H1 (cell line): ENCODE data around the gene C5AR2. TPM values are rescaled to one million over a fixed set of nuclear protein-coding genes. Genes with fewer than 3 reads are reported as not detected.

Experiments used
- CTCF ChIA-PET: fragments of 300-600 bp; sonication (Branson Sonifier 250); formaldehyde crosslinking; loops from one replicate; lab custom pipeline; 2021; ENCODE audit not compliant: partially characterized antibody; lab: Charles Lee
- POLR2A ChIA-PET: fragments of 300-600 bp; sonication (Branson Sonifier 250); formaldehyde crosslinking; loops from one replicate; lab custom pipeline; 2021; ENCODE audit warnings: inconsistent platforms; ENCODE audit not compliant: partially characterized antibody; lab: Charles Lee
- DNase-seq, 2 experiments: peaks; one replicate each; pipeline versions ENCODE4 v3.0.0 to v3.0.0-alpha.2; 2010 to 2022; ENCODE audit warnings: low spot score in 2 of 2, low read depth in 1 of 2, mixed read lengths in 1 of 2
- FAIRE-seq: peaks from 2 replicates; lab custom pipeline; 2011; peaks lifted over from hg19 to GRCh38; lab: Jason Lieb, UNC
- H2AFZ ChIP-seq: 2 replicates; pipeline ENCODE4 v1.8.1; 2012; ENCODE audit warnings: low read length, inconsistent platforms
- H2AK5ac ChIP-seq: 2 replicates; pipeline ENCODE4 v1.6.1; 2013; ENCODE audit warnings: low read depth, low read length
- H2BK120ac ChIP-seq: replicated peaks from 2 replicates; pipeline ENCODE3; 2013; ENCODE audit warnings: low read depth, low read length, inconsistent platforms
- H2BK12ac ChIP-seq: 2 replicates; pipeline ENCODE4 v1.6.1; 2013; ENCODE audit warnings: low read depth, low read length
- H2BK15ac ChIP-seq: 2 replicates; pipeline ENCODE4 v1.6.1; 2013; ENCODE audit warnings: low read length
- H2BK20ac ChIP-seq: 2 replicates; pipeline ENCODE4 v1.6.1; 2013; ENCODE audit warnings: low read length
- H2BK5ac ChIP-seq: 2 replicates; pipeline ENCODE4 v1.6.1; 2013; ENCODE audit warnings: low read depth, low read length
- H3K14ac ChIP-seq: 2 replicates; pipeline ENCODE4 v1.6.1; 2013; ENCODE audit warnings: inconsistent platforms; ENCODE audit not compliant: insufficient read length
- H3K18ac ChIP-seq: 2 replicates; pipeline ENCODE4 v1.6.1; 2013; ENCODE audit warnings: low read length; ENCODE audit errors: extremely low read depth
- H3K23ac ChIP-seq: 2 replicates; pipeline ENCODE4 v1.6.1; 2013; ENCODE audit warnings: inconsistent platforms; ENCODE audit not compliant: insufficient read length
- H3K23me2 ChIP-seq: 2 replicates; pipeline ENCODE4 v1.6.1; 2013; ENCODE audit warnings: low read depth, low read length
- H3K27ac ChIP-seq: 2 replicates; pipeline ENCODE4 v1.6.1; 2011; ENCODE audit warnings: low read depth, low read length, inconsistent platforms
- H3K27me3 ChIP-seq, 4 experiments: replicated peaks in 1 of 4; 1 replicate in 1 of 4; 2 replicates in 3 of 4; pipeline versions ENCODE4 v1.6.1 to v1.8.1; 2011 to 2013; ENCODE audit warnings: low read length in 3 of 4, mild to moderate bottlenecking in 3 of 4, inconsistent platforms in 2 of 4, mixed read lengths in 2 of 4, moderate library complexity in 1 of 4; ENCODE audit not compliant: control insufficient read depth in 3 of 4, insufficient read depth in 3 of 4; ENCODE audit errors: extremely low read depth in 1 of 4
- H3K36me3 ChIP-seq, 4 experiments: 2 replicates each; pipeline versions ENCODE4 v1.6.1 to v1.8.1; 2011 to 2013; ENCODE audit warnings: mild to moderate bottlenecking in 4 of 4, low read length in 3 of 4, moderate library complexity in 2 of 4, control low read depth in 1 of 4, inconsistent platforms in 1 of 4; ENCODE audit not compliant: insufficient read depth in 4 of 4, control insufficient read depth in 2 of 4
- H3K4ac ChIP-seq: replicated peaks from 2 replicates; pipeline ENCODE3; 2013; ENCODE audit warnings: low read length, low read depth, mixed read lengths, inconsistent platforms; ENCODE audit not compliant: insufficient read length
- H3K4me1 ChIP-seq, 4 experiments: replicated peaks in 1 of 4; 1 replicate in 1 of 4; 2 replicates in 3 of 4; pipeline versions ENCODE4 v1.6.1 to v1.8.1; 2011 to 2013; ENCODE audit warnings: low read length in 3 of 4, inconsistent platforms in 2 of 4, mixed read lengths in 1 of 4; ENCODE audit not compliant: insufficient read depth in 4 of 4, control insufficient read depth in 3 of 4
- H3K4me2 ChIP-seq, 2 experiments: 2 replicates each; pipeline versions ENCODE4 v1.6.1 to v1.8.1; 2011 to 2013; ENCODE audit warnings: low read depth in 2 of 2, low read length in 2 of 2, control low read depth in 1 of 2, inconsistent platforms in 1 of 2, mild to moderate bottlenecking in 1 of 2; ENCODE audit not compliant: insufficient read depth in 1 of 2
- H3K4me3 ChIP-seq, 4 experiments: fragments of 200-600, 300-600 bp in 1 of 4; sonication (generic), shearing (Covaris generic), sonication (Bioruptor Twin) in 1 of 4; 2 replicates each; pipeline versions ENCODE4 v1.5.1 to v1.8.1; 2011 to 2016; ENCODE audit warnings: low read length in 4 of 4, low read depth in 3 of 4, control low read depth in 2 of 4, inconsistent platforms in 2 of 4, mild to moderate bottlenecking in 2 of 4, mixed read lengths in 1 of 4, moderate library complexity in 1 of 4; ENCODE audit not compliant: insufficient read depth in 2 of 4; ENCODE audit errors: extremely low read depth in 1 of 4
- H3K56ac ChIP-seq: replicated peaks from 2 replicates; pipeline ENCODE3; 2013; ENCODE audit warnings: low read depth, mild to moderate bottlenecking, mixed read lengths, low read length, inconsistent platforms; ENCODE audit not compliant: insufficient read length
- H3K79me1 ChIP-seq: 2 replicates; pipeline ENCODE4 v1.6.1; 2013; ENCODE audit warnings: low read depth, low read length, control low read depth
- H3K79me2 ChIP-seq, 2 experiments: 2 replicates each; pipeline versions ENCODE4 v1.6.1 to v1.8.1; 2012 to 2013; ENCODE audit warnings: low read length in 2 of 2, mild to moderate bottlenecking in 2 of 2, inconsistent platforms in 1 of 2; ENCODE audit not compliant: insufficient read depth in 2 of 2, control insufficient read depth in 1 of 2
- H3K9ac ChIP-seq, 4 experiments: replicated peaks in 1 of 4; 1 replicate in 1 of 4; 2 replicates in 3 of 4; pipeline versions ENCODE4 v1.6.1 to v1.8.1; 2011 to 2013; ENCODE audit warnings: low read depth in 3 of 4, low read length in 3 of 4, control low read depth in 2 of 4, mild to moderate bottlenecking in 2 of 4, moderate library complexity in 2 of 4, inconsistent platforms in 1 of 4; ENCODE audit errors: extremely low read depth in 1 of 4
- H3K9me3 ChIP-seq, 2 experiments: 2 replicates each; pipeline versions ENCODE4 v1.6.1 to v1.8.1; 2012 to 2013; ENCODE audit warnings: mild to moderate bottlenecking in 2 of 2, moderate library complexity in 2 of 2, control low read depth in 1 of 2, inconsistent platforms in 1 of 2, low read depth in 1 of 2, low read length in 1 of 2, mixed read lengths in 1 of 2; ENCODE audit not compliant: insufficient read depth in 2 of 2
- H4K20me1 ChIP-seq, 2 experiments: replicated peaks in 1 of 2; 2 replicates each; pipeline versions ENCODE3 to v1.8.1; 2011 to 2013; ENCODE audit warnings: inconsistent platforms in 2 of 2, low read length in 2 of 2, mild to moderate bottlenecking in 1 of 2; ENCODE audit not compliant: insufficient read depth in 2 of 2, control insufficient read depth in 1 of 2
- H4K5ac ChIP-seq: 2 replicates; pipeline ENCODE4 v1.6.1; 2013; ENCODE audit warnings: low read length, low read depth, mixed read lengths, inconsistent platforms; ENCODE audit not compliant: insufficient read length
- H4K8ac ChIP-seq: 2 replicates; pipeline ENCODE4 v1.8.0; 2013; ENCODE audit warnings: mild to moderate bottlenecking, moderate library complexity, low read length, inconsistent platforms; ENCODE audit not compliant: insufficient read depth; ENCODE audit errors: extremely low read depth
- H4K91ac ChIP-seq: replicated peaks from 2 replicates; pipeline ENCODE3; 2013; ENCODE audit warnings: low read length, mixed read lengths, inconsistent platforms; ENCODE audit not compliant: insufficient read length
- CBX8 ChIP-seq: fragments of 300-800, 300-1000 bp; sonication (generic); IDR thresholded peaks from 2 replicates; pipeline ENCODE4 v1.7.1; 2016; ENCODE audit warnings: low read depth, low read length, borderline replicate concordance
- CTBP2 ChIP-seq: IDR thresholded peaks from 2 replicates; pipeline ENCODE4 v1.7.0; 2011; ENCODE audit warnings: borderline replicate concordance, mild to moderate bottlenecking, moderate library complexity, mixed read lengths, low read length; ENCODE audit not compliant: insufficient read depth, insufficient read length
- EP300 ChIP-seq, 2 experiments: IDR thresholded peaks; 1 replicate in 1 of 2; 2 replicates in 1 of 2; pipeline ENCODE4 v1.6.1; 2011 to 2012; ENCODE audit warnings: low read depth in 2 of 2, low read length in 2 of 2, mild to moderate bottlenecking in 2 of 2, borderline replicate concordance in 1 of 2, inconsistent platforms in 1 of 2, moderate library complexity in 1 of 2
- GTF2F1 ChIP-seq: IDR thresholded peaks from 2 replicates; pipeline ENCODE4 v1.6.1; 2012; ENCODE audit warnings: low read depth, low read length, improper control_type of control experiment, borderline replicate concordance
- HDAC6 ChIP-seq: IDR thresholded peaks from one replicate; pipeline ENCODE4 v1.7.1; 2012; ENCODE audit warnings: low read depth, mild to moderate bottlenecking, inconsistent platforms, low read length, moderate library complexity
- MAFK ChIP-seq: IDR thresholded peaks from 2 replicates; pipeline ENCODE4 v1.6.1; 2012; ENCODE audit warnings: low read depth, mild to moderate bottlenecking, improper control_type of control experiment, low read length
- NANOG ChIP-seq: IDR thresholded peaks from 2 replicates; pipeline ENCODE4 v1.6.1; 2011; ENCODE audit warnings: low read length, low read depth, mild to moderate bottlenecking, inconsistent platforms; ENCODE audit not compliant: insufficient read depth, poor library complexity, severe bottlenecking
- POU5F1 ChIP-seq: IDR thresholded peaks from 2 replicates; pipeline ENCODE4 v1.6.1; 2011; ENCODE audit warnings: low read depth, mild to moderate bottlenecking, low read length, moderate library complexity
- RAD21 ChIP-seq, 2 experiments: IDR thresholded peaks in 1 of 2; conservative IDR thresholded peaks in 1 of 2; 2 replicates each; pipeline ENCODE4 v1.6.1; 2011; ENCODE audit warnings: low read depth in 2 of 2, low read length in 2 of 2, improper control_type of control experiment in 1 of 2, inconsistent platforms in 1 of 2, mild to moderate bottlenecking in 1 of 2, moderate library complexity in 1 of 2
- TBP ChIP-seq: IDR thresholded peaks from 2 replicates; pipeline ENCODE4 v1.6.1; 2011; ENCODE audit warnings: low read depth, low read length, improper control_type of control experiment
- WGBS, 2 experiments: shearing (Covaris generic) in 1 of 2; methylation state at CpG; one replicate each; pipeline versions ENCODE4 v1.1.6 to v1.1.7; 2013 to 2015; ENCODE audit warnings: low lambda C conversion rate in 2 of 2, mixed read lengths in 2 of 2, inconsistent platforms in 1 of 2, low coverage in 1 of 2, missing lambda C conversion rate in 1 of 2; ENCODE audit not compliant: insufficient replicate concordance in 2 of 2, insufficient coverage in 1 of 2, insufficient read length in 1 of 2; ENCODE audit errors: extremely low coverage in 1 of 2, missing lambda C conversion rate in 1 of 2; 5-methylcytosine and 5-hydroxymethylcytosine counted together
- polyA plus RNA-seq, 7 experiments: library from polyadenylated mRNA; depleted of rRNA in 3 of 7; stranded (reverse) in 5 of 7; unstranded in 2 of 7; fragments of >200 nt in 5 of 7; fragments of 200-250 nt in 2 of 7; gene quantifications; 1 replicate in 5 of 7; 2 replicates in 1 of 7; 4 replicates in 1 of 7; pipeline versions ENCODE4 v1.2.1 to v1.2.3, GENCODE V29; 2011 to 2013; ENCODE audit warnings: missing spikeins in 2 of 7, mixed read lengths in 2 of 7
- total RNA-seq: library from RNA; stranded (reverse); fragmentation: NEBNext Ultra II Directional; extraction: Animal tissue kit (Norgen Biotek cat#: 25700); gene quantifications from 2 replicates; pipeline ENCODE4 v1.2.1, GENCODE V29; 2021

Gene C5AR2
- total and polyA plus RNA-seq, 2 of the 8 experiments (the other 6 are each of a cell fraction or from before 2014, with no cell fraction given), result 0.08 to 0.15 TPM

- Histone ChIP-seq H3K9me3 (no peaks in the 10 kb centered on the region), H3K18ac (no peak overlapping the region), H3K79me1 (no peaks in the 10 kb centered on the region; the same call in 1 of the 2 replicates), H3K9ac (no peak overlapping the region), H3K4ac (no peak overlapping the region), H3K79me2 (no peaks in the 10 kb centered on the region), H3K36me3 (peaks cover 32 to 77% (median 68%) of the 10 kb centered on the region in 4 experiments), H2BK5ac (no peak overlapping the region), H2AFZ (no peak overlapping the region), H3K23me2 (no peaks in the 10 kb centered on the region), H3K4me3 (no peak overlapping the region), H2AK5ac (no peak overlapping the region), H3K23ac (no peak overlapping the region), H3K14ac (no peak overlapping the region), H4K91ac (no peak overlapping the region), H3K56ac (no peak overlapping the region), H3K27me3 (no peaks in the 10 kb centered on the region), H2BK120ac (no peak overlapping the region), H4K5ac (no peak overlapping the region), H3K4me2 (no peak overlapping the region), H3K4me1 (no peaks in the 10 kb centered on the region), H4K20me1 (peaks cover 1 to 23% of the 10 kb centered on the region in 2 experiments), H2BK12ac (no peak overlapping the region), H3K27ac (no peak overlapping the region), H4K8ac (peak overlapping the region; percentile 68; the same call in 1 of the 2 replicates), H2BK20ac (no peak overlapping the region), H2BK15ac (no peak overlapping the region)
- FAIRE-seq (no peak), DNase-seq (no peak)
- 95% methylated on average over 29 of the region's 33 CpGs; no CpG with 5 or more reads in 1 of the 2 experiments for WGBS, 2 experiments
- POLR2A ChIA-PET, result interaction anchor here (1.5 to 3.1 kb wide), 3 partner anchors 11 to 16 kb away, joined by 4 to 12 read pairs (median 7); no protein-coding TSS in a partner anchor
- CTCF ChIA-PET, result interaction anchor here (1.0 to 1.8 kb wide), 2 partner anchors 18 to 82 kb away, joined by 3 to 5 read pairs; no protein-coding TSS in a partner anchor
- no peak for TF ChIP-seq NANOG
- no peak for TF ChIP-seq CBX8
- no peak for TF ChIP-seq EP300 (IDR thresholded peaks at IDR 0.05; ENCODE audit: borderline replicate concordance in 1 of 2, low read depth in 2 of 2, low read length in 2 of 2)
- TF ChIP-seq CTBP2, result no peak
- no peak for TF ChIP-seq MAFK
- no peak for TF ChIP-seq POU5F1
- TF ChIP-seq RAD21 (IDR thresholded peaks at IDR 0.05 in 1 of 2, conservative IDR thresholded peaks at IDR 0.05 in 1 of 2; ENCODE audit: low read depth in 2 of 2, low read length in 2 of 2), result no peak
- no peak for TF ChIP-seq HDAC6
- TF ChIP-seq GTF2F1, result no peak
- TF ChIP-seq TBP, result no peak
These were observed 41.6 kb downstream of the C5AR2 start for GRCh38 chr19:47373246-47374240.
